Panc1 (cell line): ENCODE results near the gene INKA1. TPM values are rescaled to one million over a fixed set of nuclear protein-coding genes. Genes with fewer than 3 reads are reported as not detected.

Experiments used
- ATAC-seq: fragments of 200-7000 bp; cut with Tn5 transposase; 2 replicates; pipeline ENCODE4 v1.9.1; 2020; ENCODE audit warnings: mild to moderate bottlenecking, moderate library complexity
- BruUV-seq: library from RNA; stranded (reverse); fragments of 400-500 nt; replicated peaks from 2 replicates; lab custom pipeline; 2021; lab: Mats Ljungman, UMichigan
- CTCF ChIA-PET: fragments of 300-600 bp; sonication (Branson Sonifier 250); formaldehyde crosslinking; loops from one replicate; lab custom pipeline; 2022; ENCODE audit warnings: antibody characterized with exemption; lab: Charles Lee
- POLR2A ChIA-PET: fragments of 300-600 bp; sonication (Branson Sonifier 250); formaldehyde crosslinking; loops from one replicate; lab custom pipeline; 2022; ENCODE audit warnings: antibody characterized with exemption; lab: Charles Lee
- DNase-seq: peaks from one replicate; pipeline ENCODE4 v3.0.0-alpha.2; 2010; ENCODE audit warnings: low read depth, low spot score
- H3K27ac ChIP-seq: 2 replicates; pipeline ENCODE4 v1.5.1; 2011; ENCODE audit warnings: mild to moderate bottlenecking, low read length, inconsistent platforms
- H3K27me3 ChIP-seq: fragments of 200-500 bp; sonication (Bioruptor generic); 2 replicates; pipeline ENCODE4 v1.6.0; 2014; ENCODE audit warnings: low read length, inconsistent platforms; ENCODE audit not compliant: control insufficient read depth, insufficient read depth
- H3K36me3 ChIP-seq: fragments of 200-500 bp; sonication (Bioruptor generic); 2 replicates; pipeline ENCODE4 v1.5.1; 2014; ENCODE audit warnings: inconsistent platforms, mild to moderate bottlenecking, low read length, moderate library complexity; ENCODE audit not compliant: control insufficient read depth, insufficient read depth
- H3K4me1 ChIP-seq: 2 replicates; pipeline ENCODE4 v1.5.1; 2011; ENCODE audit warnings: inconsistent platforms, mild to moderate bottlenecking, low read length, moderate library complexity; ENCODE audit not compliant: control insufficient read depth, insufficient read depth
- H3K4me3 ChIP-seq, 2 experiments: 2 replicates each; pipeline ENCODE4 v1.5.1; 2011 to 2012; ENCODE audit warnings: low read depth in 2 of 2, low read length in 2 of 2, mild to moderate bottlenecking in 2 of 2, inconsistent platforms in 1 of 2, moderate library complexity in 1 of 2
- H3K9me3 ChIP-seq: fragments of 200-500 bp; sonication (Bioruptor generic); 2 replicates; pipeline ENCODE4 v1.5.1; 2014; ENCODE audit warnings: low read depth, mild to moderate bottlenecking, inconsistent platforms, low read length, moderate library complexity; ENCODE audit not compliant: control insufficient read depth, insufficient read depth
- POLR2AphosphoS5 ChIP-seq: IDR thresholded peaks from 2 replicates; pipeline ENCODE4 v1.6.1; 2012; ENCODE audit warnings: mild to moderate bottlenecking, low read depth, low read length, moderate library complexity
- SIN3A ChIP-seq: IDR thresholded peaks from 2 replicates; pipeline ENCODE4 v1.6.1; 2012; ENCODE audit warnings: low read depth, mild to moderate bottlenecking, low read length, moderate library complexity, borderline replicate concordance; ENCODE audit not compliant: insufficient read depth
- TCF7L2 ChIP-seq: IDR thresholded peaks from 2 replicates; pipeline ENCODE4 v1.6.1; 2011; ENCODE audit warnings: mild to moderate bottlenecking, low read depth, low read length, inconsistent platforms
- in situ Hi-C: cut with HindIII; loops from 2 replicates; pipeline ENCODE4 v1.10.0; 2016; ENCODE audit warnings: low sequenced_read_pairs, low pct_unique_long_range_greater_than_20kb
- intact Hi-C: fragments of 100-400 bp; cut with micrococcal nuclease; formaldehyde crosslinking; loops from one replicate; pipeline ENCODE4 v1.10.0; 2022; ENCODE audit not compliant: unreplicated experiment
- microRNA-seq: library from miRNA; unstranded; fragments of <30 nt; microRNA quantifications from one replicate; pipeline ENCODE4 v1.1.0, GENCODE V29; 2020; ENCODE audit not compliant: unreplicated experiment
- total RNA-seq: library from RNA; stranded (reverse); gene quantifications from one replicate; pipeline ENCODE4 v1.2.1, GENCODE V29; 2021; ENCODE audit not compliant: unreplicated experiment
- TF ChIP-seq, protein P1 (sequence below), 2 experiments: IDR thresholded peaks; 2 replicates each; pipeline ENCODE4 v1.6.1; 2011 to 2012; ENCODE audit warnings: low read depth in 2 of 2, control low read depth in 1 of 2, low read length in 1 of 2, mild to moderate bottlenecking in 1 of 2, moderate library complexity in 1 of 2; ENCODE audit not compliant: insufficient read depth in 1 of 2
- TF ChIP-seq, protein P2 (sequence below): fragments of 450-650 bp; IDR thresholded peaks from 2 replicates; pipeline ENCODE4 v1.5.1; 2017; ENCODE audit warnings: mild to moderate bottlenecking

INKA1 gene
- total RNA-seq, 1 experiment from 2014 or later: 2.2 TPM

DNA sequence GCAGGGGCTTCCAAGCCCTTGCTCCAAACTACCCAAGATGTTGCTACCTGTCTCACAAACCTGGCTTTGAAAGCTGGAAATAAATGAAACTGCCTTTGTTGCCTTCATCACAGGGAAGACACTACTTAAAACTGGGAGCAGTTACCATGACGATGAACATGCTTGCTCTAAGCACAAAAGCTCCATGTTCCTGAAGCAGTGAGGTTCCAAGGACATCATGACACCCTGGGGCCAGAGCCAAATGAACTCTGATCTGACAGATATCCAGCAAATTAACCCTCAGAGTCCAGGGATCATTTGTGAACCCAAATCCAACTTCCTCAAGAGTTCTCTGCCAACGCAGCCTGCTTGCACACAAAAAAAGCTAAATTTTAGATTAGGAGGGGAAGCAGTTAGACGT, 42.6 kb downstream of the INKA1 start:
- Histone ChIP-seq H3K4me3 (no peak overlapping the region), H3K9me3 (no peaks in the 10 kb centered on the region), H3K4me1 (no peaks in the 10 kb centered on the region), H3K36me3 (peaks cover 2% of the 10 kb centered on the region; the same call in 1 of the 2 replicates), H3K27me3 (no peaks in the 10 kb centered on the region), H3K27ac (no peak overlapping the region)
- DNase-seq: no peak
- BruUV-seq: no TSS peak
- no peak for ATAC-seq
- in situ Hi-C loops (no loop called here), intact Hi-C loops (no loop called here)
- ChIA-PET CTCF (no interaction called here), POLR2A (no interaction called here)
- TF ChIP-seq SIN3A (no peak), POLR2AphosphoS5 (no peak), TCF7L2 (no peak)
- TF ChIP-seq, protein P1, sequence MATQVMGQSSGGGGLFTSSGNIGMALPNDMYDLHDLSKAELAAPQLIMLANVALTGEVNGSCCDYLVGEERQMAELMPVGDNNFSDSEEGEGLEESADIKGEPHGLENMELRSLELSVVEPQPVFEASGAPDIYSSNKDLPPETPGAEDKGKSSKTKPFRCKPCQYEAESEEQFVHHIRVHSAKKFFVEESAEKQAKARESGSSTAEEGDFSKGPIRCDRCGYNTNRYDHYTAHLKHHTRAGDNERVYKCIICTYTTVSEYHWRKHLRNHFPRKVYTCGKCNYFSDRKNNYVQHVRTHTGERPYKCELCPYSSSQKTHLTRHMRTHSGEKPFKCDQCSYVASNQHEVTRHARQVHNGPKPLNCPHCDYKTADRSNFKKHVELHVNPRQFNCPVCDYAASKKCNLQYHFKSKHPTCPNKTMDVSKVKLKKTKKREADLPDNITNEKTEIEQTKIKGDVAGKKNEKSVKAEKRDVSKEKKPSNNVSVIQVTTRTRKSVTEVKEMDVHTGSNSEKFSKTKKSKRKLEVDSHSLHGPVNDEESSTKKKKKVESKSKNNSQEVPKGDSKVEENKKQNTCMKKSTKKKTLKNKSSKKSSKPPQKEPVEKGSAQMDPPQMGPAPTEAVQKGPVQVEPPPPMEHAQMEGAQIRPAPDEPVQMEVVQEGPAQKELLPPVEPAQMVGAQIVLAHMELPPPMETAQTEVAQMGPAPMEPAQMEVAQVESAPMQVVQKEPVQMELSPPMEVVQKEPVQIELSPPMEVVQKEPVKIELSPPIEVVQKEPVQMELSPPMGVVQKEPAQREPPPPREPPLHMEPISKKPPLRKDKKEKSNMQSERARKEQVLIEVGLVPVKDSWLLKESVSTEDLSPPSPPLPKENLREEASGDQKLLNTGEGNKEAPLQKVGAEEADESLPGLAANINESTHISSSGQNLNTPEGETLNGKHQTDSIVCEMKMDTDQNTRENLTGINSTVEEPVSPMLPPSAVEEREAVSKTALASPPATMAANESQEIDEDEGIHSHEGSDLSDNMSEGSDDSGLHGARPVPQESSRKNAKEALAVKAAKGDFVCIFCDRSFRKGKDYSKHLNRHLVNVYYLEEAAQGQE (IDR thresholded peaks at IDR 0.05; ENCODE audit: insufficient read depth in 1 of 2, low read depth in 2 of 2, low read length in 1 of 2): no peak
- TF ChIP-seq, protein P2, sequence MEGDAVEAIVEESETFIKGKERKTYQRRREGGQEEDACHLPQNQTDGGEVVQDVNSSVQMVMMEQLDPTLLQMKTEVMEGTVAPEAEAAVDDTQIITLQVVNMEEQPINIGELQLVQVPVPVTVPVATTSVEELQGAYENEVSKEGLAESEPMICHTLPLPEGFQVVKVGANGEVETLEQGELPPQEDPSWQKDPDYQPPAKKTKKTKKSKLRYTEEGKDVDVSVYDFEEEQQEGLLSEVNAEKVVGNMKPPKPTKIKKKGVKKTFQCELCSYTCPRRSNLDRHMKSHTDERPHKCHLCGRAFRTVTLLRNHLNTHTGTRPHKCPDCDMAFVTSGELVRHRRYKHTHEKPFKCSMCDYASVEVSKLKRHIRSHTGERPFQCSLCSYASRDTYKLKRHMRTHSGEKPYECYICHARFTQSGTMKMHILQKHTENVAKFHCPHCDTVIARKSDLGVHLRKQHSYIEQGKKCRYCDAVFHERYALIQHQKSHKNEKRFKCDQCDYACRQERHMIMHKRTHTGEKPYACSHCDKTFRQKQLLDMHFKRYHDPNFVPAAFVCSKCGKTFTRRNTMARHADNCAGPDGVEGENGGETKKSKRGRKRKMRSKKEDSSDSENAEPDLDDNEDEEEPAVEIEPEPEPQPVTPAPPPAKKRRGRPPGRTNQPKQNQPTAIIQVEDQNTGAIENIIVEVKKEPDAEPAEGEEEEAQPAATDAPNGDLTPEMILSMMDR: no peak

Small RNAs within 50 kb of the gene (microRNA-seq; reads per million reads assigned to microRNA genes)
- gene MIR5193: not detected

Other genes with a start within 250 kb of the INKA1 start
- gene BSN, start 248.8 kb upstream of the INKA1 start, total RNA-seq: 0.87 TPM
- 131 TPM for gene APEH, start 128.9 kb upstream of the INKA1 start, total RNA-seq
- 14.0 TPM for gene MST1, start 113.8 kb upstream of the INKA1 start, total RNA-seq
- gene RNF123, start 113.7 kb upstream of the INKA1 start, total RNA-seq: 23.1 TPM
- gene AMIGO3, start 83.6 kb upstream of the INKA1 start, total RNA-seq: 0.72 TPM
- 28.4 TPM for gene GMPPB, start 79.3 kb upstream of the INKA1 start, total RNA-seq
- 39.8 TPM for gene IP6K1, start 16.7 kb upstream of the INKA1 start, total RNA-seq
- gene CDHR4, start 3.4 kb upstream of the INKA1 start, total RNA-seq: not detected
- gene UBA7, start 10.7 kb downstream of the INKA1 start, total RNA-seq: 12.5 TPM
- 18.5 TPM for gene TRAIP, start 53.3 kb downstream of the INKA1 start, total RNA-seq
- gene CAMKV, start 66.6 kb downstream of the INKA1 start, total RNA-seq: 0.85 TPM
- gene MST1R, start 100.6 kb downstream of the INKA1 start, total RNA-seq: 27.5 TPM
- 12.9 TPM for gene MON1A, start 126.5 kb downstream of the INKA1 start, total RNA-seq
- gene RBM6, start 136.9 kb downstream of the INKA1 start, total RNA-seq: 43.6 TPM